ENCODE data around the gene SRD5A2. TPM values are rescaled to one million over a fixed set of nuclear protein-coding genes. Genes with fewer than 3 reads are reported as not detected.

Gene SRD5A2
- total and polyA plus RNA-seq, 2 of the 4 experiments (the other 2 are of a cell fraction) = not detected

DNA sequence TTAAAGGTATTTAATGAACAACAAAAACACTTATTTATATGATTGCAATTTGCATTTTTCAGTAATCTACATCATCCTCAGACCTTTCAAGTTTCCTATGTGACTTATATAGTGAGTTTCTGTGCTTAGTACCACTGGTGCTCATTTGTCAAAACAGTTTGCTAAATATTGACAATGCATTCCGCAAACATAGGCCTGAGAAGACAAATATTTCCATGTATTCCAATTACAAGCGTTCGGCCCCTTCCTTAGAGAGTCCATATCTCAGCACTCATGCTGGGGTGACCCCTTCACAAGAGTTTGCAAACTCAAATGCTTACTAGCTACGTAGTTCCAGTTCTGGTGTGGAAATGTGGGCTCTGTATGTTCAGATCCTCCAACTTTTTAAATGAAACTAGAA lies 56.1 kb downstream of the SRD5A2 start:
- WGBS, 2 experiments (ENCODE audit: extremely low coverage in 2 of 2, insufficient read length in 1 of 2) = no CpG with 5 or more reads among the region's 4 CpGs
- Histone ChIP-seq H3K18ac (ENCODE audit: low read depth, low read length) (no peak overlapping the region), H2AK5ac (ENCODE audit: low read depth, low read length) (no peak overlapping the region), H2AFZ (replicated peaks; ENCODE audit: low read length, poor library complexity) (no peak overlapping the region), H3K9me1 (ENCODE audit: insufficient read depth, low read length) (no peaks in the 10 kb centered on the region), H3K4me2 (ENCODE audit: low read depth, low read length) (no peak overlapping the region), H3K4me1 (ENCODE audit: control insufficient read depth, insufficient read depth, low read length) (no peaks in the 10 kb centered on the region), H3K14ac (replicated peaks; ENCODE audit: low read depth, low read length) (no peak overlapping the region), H2BK20ac (ENCODE audit: low read depth, low read length) (no peak overlapping the region), H4K20me1 (ENCODE audit: insufficient read depth, low read length) (no peaks in the 10 kb centered on the region), H4K91ac (ENCODE audit: insufficient read depth, low read depth, low read length) (no peak overlapping the region), H4K5ac (ENCODE audit: low read depth, low read length) (no peak overlapping the region), H3K4ac (ENCODE audit: low read depth, low read length) (no peak overlapping the region), H3K23ac (ENCODE audit: low read depth, low read length) (no peak overlapping the region), H3K27me3 (ENCODE audit: control insufficient read depth, insufficient read depth, low read length) (peaks cover 14% of the 10 kb centered on the region), H4K8ac (ENCODE audit: low read depth in 2 of 2, low read length in 2 of 2) (no peak overlapping the region), H3K9me3 (ENCODE audit: control insufficient read depth, insufficient read depth, low read length) (no peaks in the 10 kb centered on the region), H3K9ac (ENCODE audit: low read depth, low read length) (no peak overlapping the region), H2BK15ac (ENCODE audit: low read depth, low read length) (no peak overlapping the region), H3K79me1 (ENCODE audit: low read depth in 1 of 2, low read length in 2 of 2) (no peaks in the 10 kb centered on the region), H2BK5ac (ENCODE audit: low read depth, low read length, poor library complexity, severe bottlenecking) (no peak overlapping the region), H3K36me3 (ENCODE audit: control insufficient read depth, insufficient read depth, low read length) (no peaks in the 10 kb centered on the region), H3K27ac (ENCODE audit: insufficient read depth, low read length) (no peak overlapping the region), H3K56ac (ENCODE audit: extremely low read depth, insufficient read depth, low read length) (no peak overlapping the region), H2BK120ac (ENCODE audit: low read depth, low read length) (no peak overlapping the region), H3K4me3 (ENCODE audit: insufficient read depth, low read depth, low read length) (no peak overlapping the region), H2AK9ac (replicated peaks; ENCODE audit: low read depth, low read length, poor library complexity) (no peak overlapping the region)
- TF ChIP-seq CEBPB (IDR thresholded peaks at IDR 0.05; ENCODE audit: low read depth, low read length) = no peak
- TF ChIP-seq RAD21 (IDR thresholded peaks at IDR 0.05; ENCODE audit: low read length) = no peak
- TF ChIP-seq RCOR1 (IDR thresholded peaks at IDR 0.05; ENCODE audit: insufficient replicate concordance, low read length) = no peak
- no peak for TF ChIP-seq CTCF (conservative IDR thresholded peaks at IDR 0.05; ENCODE audit: low read depth, low read length)
- TF ChIP-seq, protein P1, sequence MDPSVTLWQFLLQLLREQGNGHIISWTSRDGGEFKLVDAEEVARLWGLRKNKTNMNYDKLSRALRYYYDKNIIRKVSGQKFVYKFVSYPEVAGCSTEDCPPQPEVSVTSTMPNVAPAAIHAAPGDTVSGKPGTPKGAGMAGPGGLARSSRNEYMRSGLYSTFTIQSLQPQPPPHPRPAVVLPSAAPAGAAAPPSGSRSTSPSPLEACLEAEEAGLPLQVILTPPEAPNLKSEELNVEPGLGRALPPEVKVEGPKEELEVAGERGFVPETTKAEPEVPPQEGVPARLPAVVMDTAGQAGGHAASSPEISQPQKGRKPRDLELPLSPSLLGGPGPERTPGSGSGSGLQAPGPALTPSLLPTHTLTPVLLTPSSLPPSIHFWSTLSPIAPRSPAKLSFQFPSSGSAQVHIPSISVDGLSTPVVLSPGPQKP (IDR thresholded peaks at IDR 0.05; ENCODE audit: borderline replicate concordance, low read depth, low read length) = no peak
- no peak for TF ChIP-seq MAZ (IDR thresholded peaks at IDR 0.05; ENCODE audit: borderline replicate concordance, low read depth, low read length)
- no peak for TF ChIP-seq BHLHE40 (IDR thresholded peaks at IDR 0.05; ENCODE audit: low read depth, low read length)
- no peak for TF ChIP-seq CHD1 (IDR thresholded peaks at IDR 0.05; ENCODE audit: low read depth, low read length)
- TF ChIP-seq SMC3 (IDR thresholded peaks at IDR 0.05; ENCODE audit: low read depth, low read length) = no peak
- no peak for TF ChIP-seq POLR2A (IDR thresholded peaks at IDR 0.05; ENCODE audit: low read depth, low read length)
- no peak for TF ChIP-seq MXI1 (IDR thresholded peaks at IDR 0.05; ENCODE audit: borderline replicate concordance, low read depth, low read length)
- TF ChIP-seq USF2 (IDR thresholded peaks at IDR 0.05; ENCODE audit: low read depth, low read length) = no peak
- TF ChIP-seq RFX5 (IDR thresholded peaks at IDR 0.05; ENCODE audit: low read depth, low read length) = no peak
- no peak for TF ChIP-seq NFE2L2 (IDR thresholded peaks at IDR 0.05; ENCODE audit: low read depth, low read length)
- no peak for TF ChIP-seq MAFK (IDR thresholded peaks at IDR 0.05; ENCODE audit: low read depth, low read length)
- ChIA-PET CTCF (interaction anchor here (2.2 kb wide), 1 partner anchor 12 kb away, joined by 8 read pairs; no protein-coding TSS in a partner anchor), POLR2A (ENCODE audit: unreplicated experiment) (no interaction called here)
- BruUV-seq (replicated peaks) = no TSS peak
- ATAC-seq (ENCODE audit: low read depth) (no peak), DNase-seq (no peak)
- intact Hi-C loops (cut with micrococcal nuclease) (loop anchor here (1.0 to 5.0 kb wide), 2 partner anchors 292 to 810 kb away; partner anchors contain the start of gene EHD3), in situ Hi-C loops (cut with MboI; ENCODE audit: low sequenced_read_pairs) (loop anchor here (5.0 kb wide), 1 partner anchor 807 kb away; no protein-coding TSS in a partner anchor), dilution Hi-C loops (cut with HindIII; ENCODE audit: low sequenced_read_pairs, unreplicated experiment) (no loop called here)
